Measurements from ENCODE around the gene HOXB6.

HOXB6 gene

DNA sequence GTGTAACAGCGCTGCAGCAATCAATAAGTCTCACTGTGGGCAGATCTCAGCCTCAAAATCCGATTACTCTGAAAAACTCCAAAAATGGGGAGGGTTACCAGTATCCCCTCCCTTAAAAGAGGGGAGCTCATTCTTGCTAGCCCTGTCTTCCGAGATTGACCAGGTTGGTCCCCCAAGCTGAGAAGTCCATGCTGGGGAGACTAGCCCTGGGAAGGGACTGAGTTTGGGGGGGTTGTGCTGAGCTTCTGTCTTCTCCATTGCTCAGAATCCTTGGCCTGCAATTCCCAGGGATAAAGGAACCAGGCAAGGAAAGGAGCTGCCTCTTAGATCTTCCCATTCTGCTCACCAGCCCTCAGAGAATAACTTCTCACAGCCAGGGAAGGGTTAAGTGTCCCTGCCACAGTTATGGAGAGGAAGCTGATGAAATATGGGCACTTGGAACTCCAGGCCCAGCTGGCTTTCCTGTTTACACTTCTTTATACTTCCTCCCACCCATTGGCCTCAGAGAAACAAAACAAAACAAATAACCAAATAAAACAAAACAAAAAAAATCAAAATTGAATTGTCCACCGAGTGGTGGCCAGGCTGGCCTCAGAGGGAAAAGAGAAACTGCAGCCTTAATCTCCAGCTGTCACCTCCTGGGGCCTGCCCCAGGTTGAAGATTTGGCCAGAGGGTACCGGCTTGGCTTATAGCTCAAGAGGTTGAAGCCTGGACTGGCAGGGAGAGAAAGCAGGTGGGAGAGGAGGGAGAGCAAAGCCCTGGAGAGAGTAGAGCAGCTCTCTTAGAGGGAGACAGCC is 17.3 kb downstream of the HOXB6 start (continued):
- peak; percentile 50 for TF ChIP-seq ZNF341 (tag by site-specific recombination; IDR thresholded peaks at IDR 0.05; ENCODE audit: low read depth)
- TF ChIP-seq ZNF677 (tag by site-specific recombination; IDR thresholded peaks at IDR 0.05) = no peak
- no peak for TF ChIP-seq MZF1 (tag by site-specific recombination; IDR thresholded peaks at IDR 0.05; ENCODE audit: borderline replicate concordance)
- TF ChIP-seq REST (tag by site-specific recombination; IDR thresholded peaks at IDR 0.05) = no peak
- TF ChIP-seq ZNF211 (tag by site-specific recombination; IDR thresholded peaks at IDR 0.05; ENCODE audit: low read depth) = no peak
- TF ChIP-seq ZFP69B (tag by site-specific recombination; IDR thresholded peaks at IDR 0.05) = peak; percentile 60; the same call in 1 of the 2 replicates
- TF ChIP-seq ZNF660 (tag by site-specific recombination; IDR thresholded peaks at IDR 0.05) = no peak
- no peak for TF ChIP-seq BCL11A (tag by site-specific recombination; IDR thresholded peaks at IDR 0.05; ENCODE audit: low read depth)
- TF ChIP-seq ZNF692 (tag by site-specific recombination; IDR thresholded peaks at IDR 0.05) = no peak; the same call in 1 of the 2 replicates
- TF ChIP-seq ZFP37 (tag by site-specific recombination; IDR thresholded peaks at IDR 0.05) = no peak
- TF ChIP-seq TRIM28 (IDR thresholded peaks at IDR 0.05; ENCODE audit: borderline replicate concordance, low read length) = no peak
- 0 out of 2 replicates have a peak, but pooled peaks have one; percentile 4 for TF ChIP-seq ZNF664 (tag by site-specific recombination; IDR thresholded peaks at IDR 0.05)
- no peak for TF ChIP-seq ELK4 (IDR thresholded peaks at IDR 0.05; ENCODE audit: borderline replicate concordance, low read depth, low read length)
- TF ChIP-seq ZSCAN18 (tag by site-specific recombination; IDR thresholded peaks at IDR 0.05) = no peak
- TF ChIP-seq ZNF654 (tag by site-specific recombination; IDR thresholded peaks at IDR 0.05; ENCODE audit: low read depth) = no peak
- TF ChIP-seq ZNF558 (tag by site-specific recombination; IDR thresholded peaks at IDR 0.05) = peak; percentile 48; the same call in 1 of the 2 replicates
- peak; percentile 63; the same call in 1 of the 2 replicates for TF ChIP-seq KLF16 (tag by site-specific recombination; IDR thresholded peaks at IDR 0.05)
- no peak for TF ChIP-seq ZNF501 (tag by site-specific recombination; IDR thresholded peaks at IDR 0.05)
- TF ChIP-seq ZNF138 (tag by site-specific recombination; IDR thresholded peaks at IDR 0.05; ENCODE audit: borderline replicate concordance) = no peak
- TF ChIP-seq, protein P1, sequence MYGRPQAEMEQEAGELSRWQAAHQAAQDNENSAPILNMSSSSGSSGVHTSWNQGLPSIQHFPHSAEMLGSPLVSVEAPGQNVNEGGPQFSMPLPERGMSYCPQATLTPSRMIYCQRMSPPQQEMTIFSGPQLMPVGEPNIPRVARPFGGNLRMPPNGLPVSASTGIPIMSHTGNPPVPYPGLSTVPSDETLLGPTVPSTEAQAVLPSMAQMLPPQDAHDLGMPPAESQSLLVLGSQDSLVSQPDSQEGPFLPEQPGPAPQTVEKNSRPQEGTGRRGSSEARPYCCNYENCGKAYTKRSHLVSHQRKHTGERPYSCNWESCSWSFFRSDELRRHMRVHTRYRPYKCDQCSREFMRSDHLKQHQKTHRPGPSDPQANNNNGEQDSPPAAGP (tag by site-specific recombination; IDR thresholded peaks at IDR 0.05) = no peak
- TF ChIP-seq ZNF157 (tag by site-specific recombination; IDR thresholded peaks at IDR 0.05) = no peak
- no peak for TF ChIP-seq ZNF529 (tag by site-specific recombination; IDR thresholded peaks at IDR 0.05; ENCODE audit: insufficient replicate concordance)
- no peak for TF ChIP-seq SP3 (tag by site-specific recombination; IDR thresholded peaks at IDR 0.05)
- TF ChIP-seq ZNF768 (tag by site-specific recombination; IDR thresholded peaks at IDR 0.05) = no peak
- TF ChIP-seq ZNF184 (tag by site-specific recombination; IDR thresholded peaks at IDR 0.05) = no peak
- TF ChIP-seq, protein P2, sequence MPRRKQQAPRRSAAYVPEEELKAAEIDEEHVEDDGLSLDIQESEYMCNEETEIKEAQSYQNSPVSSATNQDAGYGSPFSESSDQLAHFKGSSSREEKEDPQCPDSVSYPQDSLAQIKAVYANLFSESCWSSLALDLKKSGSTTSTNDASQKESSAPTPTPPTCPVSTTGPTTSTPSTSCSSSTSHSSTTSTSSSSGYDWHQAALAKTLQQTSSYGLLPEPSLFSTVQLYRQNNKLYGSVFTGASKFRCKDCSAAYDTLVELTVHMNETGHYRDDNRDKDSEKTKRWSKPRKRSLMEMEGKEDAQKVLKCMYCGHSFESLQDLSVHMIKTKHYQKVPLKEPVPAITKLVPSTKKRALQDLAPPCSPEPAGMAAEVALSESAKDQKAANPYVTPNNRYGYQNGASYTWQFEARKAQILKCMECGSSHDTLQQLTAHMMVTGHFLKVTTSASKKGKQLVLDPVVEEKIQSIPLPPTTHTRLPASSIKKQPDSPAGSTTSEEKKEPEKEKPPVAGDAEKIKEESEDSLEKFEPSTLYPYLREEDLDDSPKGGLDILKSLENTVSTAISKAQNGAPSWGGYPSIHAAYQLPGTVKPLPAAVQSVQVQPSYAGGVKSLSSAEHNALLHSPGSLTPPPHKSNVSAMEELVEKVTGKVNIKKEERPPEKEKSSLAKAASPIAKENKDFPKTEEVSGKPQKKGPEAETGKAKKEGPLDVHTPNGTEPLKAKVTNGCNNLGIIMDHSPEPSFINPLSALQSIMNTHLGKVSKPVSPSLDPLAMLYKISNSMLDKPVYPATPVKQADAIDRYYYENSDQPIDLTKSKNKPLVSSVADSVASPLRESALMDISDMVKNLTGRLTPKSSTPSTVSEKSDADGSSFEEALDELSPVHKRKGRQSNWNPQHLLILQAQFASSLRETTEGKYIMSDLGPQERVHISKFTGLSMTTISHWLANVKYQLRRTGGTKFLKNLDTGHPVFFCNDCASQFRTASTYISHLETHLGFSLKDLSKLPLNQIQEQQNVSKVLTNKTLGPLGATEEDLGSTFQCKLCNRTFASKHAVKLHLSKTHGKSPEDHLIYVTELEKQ (tag by site-specific recombination; IDR thresholded peaks at IDR 0.05; ENCODE audit: borderline replicate concordance) = 0 out of 2 replicates have a peak, but pooled peaks have one; percentile 45
- TF ChIP-seq ZNF707 (tag by site-specific recombination; IDR thresholded peaks at IDR 0.05) = no peak
